DOHH2 (cell line): ENCODE data around the gene CHD9.

Experiments used
- H3F3A ChIP-seq: fragments of 200-600 bp; sonication (generic), shearing (Covaris generic); 2 replicates; pipeline ENCODE4 v1.6.0; 2016; ENCODE audit warnings: antibody characterized with exemption, mild to moderate bottlenecking; ENCODE audit not compliant: control insufficient read depth, insufficient read depth
- H3K27ac ChIP-seq: fragments of 200-600 bp; sonication (generic); 2 replicates; pipeline ENCODE4 v1.5.1; 2014; ENCODE audit warnings: low read depth, mild to moderate bottlenecking, low read length, moderate library complexity
- H3K27me3 ChIP-seq: fragments of 200-600 bp; sonication (generic); 2 replicates; pipeline ENCODE4 v1.6.1; 2014; ENCODE audit warnings: mild to moderate bottlenecking, low read length, mixed read lengths; ENCODE audit not compliant: control insufficient read depth
- H3K36me3 ChIP-seq: fragments of 200-600 bp; sonication (generic); 2 replicates; pipeline ENCODE4 v1.6.1; 2014; ENCODE audit warnings: mild to moderate bottlenecking, low read length, moderate library complexity, mixed read lengths; ENCODE audit not compliant: control insufficient read depth
- H3K4me1 ChIP-seq: fragments of 200-600 bp; sonication (generic); 2 replicates; pipeline ENCODE4 v1.6.1; 2014; ENCODE audit warnings: mild to moderate bottlenecking, low read length, mixed read lengths; ENCODE audit not compliant: control insufficient read depth
- H3K4me2 ChIP-seq: fragments of 200-600 bp; sonication (generic); 2 replicates; pipeline ENCODE4 v1.6.0; 2014; ENCODE audit warnings: mild to moderate bottlenecking, low read length, moderate library complexity
- H3K4me3 ChIP-seq: fragments of 200-600 bp; sonication (generic); 2 replicates; pipeline ENCODE4 v1.5.1; 2014; ENCODE audit warnings: mild to moderate bottlenecking, low read length, mixed read lengths
- H3K79me2 ChIP-seq: fragments of 200-600 bp; sonication (generic); 2 replicates; pipeline ENCODE4 v1.6.1; 2014; ENCODE audit warnings: mild to moderate bottlenecking, low read length, mixed read lengths; ENCODE audit not compliant: control insufficient read depth
- H3K9me2 ChIP-seq: fragments of 200-600 bp; sonication (generic); replicated peaks from 2 replicates; pipeline ENCODE4 v1.6.1; 2014; ENCODE audit warnings: mild to moderate bottlenecking, low read length, mixed read lengths; ENCODE audit not compliant: control insufficient read depth
- H3K9me3 ChIP-seq: fragments of 200-600 bp; sonication (generic); 2 replicates; pipeline ENCODE4 v1.6.1; 2014; ENCODE audit warnings: antibody characterized with exemption, low read length, mixed read lengths; ENCODE audit not compliant: control insufficient read depth, insufficient read depth
- H4K20me1 ChIP-seq: fragments of 200-600 bp; sonication (generic); 2 replicates; pipeline ENCODE4 v1.6.0; 2014; ENCODE audit warnings: low read depth, mild to moderate bottlenecking, antibody characterized with exemption, low read length, moderate library complexity; ENCODE audit not compliant: control insufficient read depth, insufficient read depth
- EZH2phosphoT487 ChIP-seq: fragments of 200-600 bp; sonication (generic); IDR thresholded peaks from 2 replicates; pipeline ENCODE4 v1.6.1; 2017; ENCODE audit warnings: borderline replicate concordance, mild to moderate bottlenecking, antibody characterized with exemption, low read length, moderate library complexity, mixed read lengths
- TF ChIP-seq, protein P1 (sequence below): fragments of 200-600 bp; sonication (generic); IDR thresholded peaks from one replicate; pipeline ENCODE4 v1.5.1; 2014; ENCODE audit warnings: antibody characterized with exemption, mild to moderate bottlenecking, low read depth, low read length; ENCODE audit not compliant: poor library complexity, severe bottlenecking

CHD9 gene

DNA sequence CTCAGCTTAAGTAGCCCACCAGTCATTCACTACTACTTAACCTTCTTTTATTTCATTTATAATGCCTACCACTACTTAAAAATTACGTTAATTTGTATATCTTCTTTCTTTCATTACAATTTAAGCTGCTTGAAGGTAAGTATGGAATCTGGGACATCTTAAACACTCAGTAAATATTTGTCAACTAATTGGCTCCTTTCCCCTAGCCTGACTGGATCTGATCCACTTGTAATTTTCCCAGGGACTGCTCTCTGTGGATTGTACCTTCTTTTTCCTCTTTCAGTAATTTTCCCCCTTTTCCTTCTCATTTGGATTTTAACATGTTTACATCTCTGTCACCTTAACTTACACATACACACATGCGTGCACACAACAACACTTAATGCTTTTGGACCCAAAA lies 227.1 kb downstream of the CHD9 start:
- H3K9me2 ChIP-seq = no peaks in the 10 kb centered on the region
- H3K4me3 ChIP-seq = no peak overlapping the region
- no peaks in the 10 kb centered on the region for H3K27me3 ChIP-seq
- H3K9me3 ChIP-seq = no peaks in the 10 kb centered on the region
- H3K27ac ChIP-seq = no peak overlapping the region
- H3K4me1 ChIP-seq = no peaks in the 10 kb centered on the region
- H3K79me2 ChIP-seq = no peaks in the 10 kb centered on the region
- no peaks in the 10 kb centered on the region for H3F3A ChIP-seq
- H3K36me3 ChIP-seq = peaks cover 49% of the 10 kb centered on the region
- TF ChIP-seq EZH2phosphoT487 = no peak
- TF ChIP-seq, protein P1, sequence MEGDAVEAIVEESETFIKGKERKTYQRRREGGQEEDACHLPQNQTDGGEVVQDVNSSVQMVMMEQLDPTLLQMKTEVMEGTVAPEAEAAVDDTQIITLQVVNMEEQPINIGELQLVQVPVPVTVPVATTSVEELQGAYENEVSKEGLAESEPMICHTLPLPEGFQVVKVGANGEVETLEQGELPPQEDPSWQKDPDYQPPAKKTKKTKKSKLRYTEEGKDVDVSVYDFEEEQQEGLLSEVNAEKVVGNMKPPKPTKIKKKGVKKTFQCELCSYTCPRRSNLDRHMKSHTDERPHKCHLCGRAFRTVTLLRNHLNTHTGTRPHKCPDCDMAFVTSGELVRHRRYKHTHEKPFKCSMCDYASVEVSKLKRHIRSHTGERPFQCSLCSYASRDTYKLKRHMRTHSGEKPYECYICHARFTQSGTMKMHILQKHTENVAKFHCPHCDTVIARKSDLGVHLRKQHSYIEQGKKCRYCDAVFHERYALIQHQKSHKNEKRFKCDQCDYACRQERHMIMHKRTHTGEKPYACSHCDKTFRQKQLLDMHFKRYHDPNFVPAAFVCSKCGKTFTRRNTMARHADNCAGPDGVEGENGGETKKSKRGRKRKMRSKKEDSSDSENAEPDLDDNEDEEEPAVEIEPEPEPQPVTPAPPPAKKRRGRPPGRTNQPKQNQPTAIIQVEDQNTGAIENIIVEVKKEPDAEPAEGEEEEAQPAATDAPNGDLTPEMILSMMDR = no peak
- no peak overlapping the region for H3K4me2 ChIP-seq
- H4K20me1 ChIP-seq = no peaks in the 10 kb centered on the region

DNA sequence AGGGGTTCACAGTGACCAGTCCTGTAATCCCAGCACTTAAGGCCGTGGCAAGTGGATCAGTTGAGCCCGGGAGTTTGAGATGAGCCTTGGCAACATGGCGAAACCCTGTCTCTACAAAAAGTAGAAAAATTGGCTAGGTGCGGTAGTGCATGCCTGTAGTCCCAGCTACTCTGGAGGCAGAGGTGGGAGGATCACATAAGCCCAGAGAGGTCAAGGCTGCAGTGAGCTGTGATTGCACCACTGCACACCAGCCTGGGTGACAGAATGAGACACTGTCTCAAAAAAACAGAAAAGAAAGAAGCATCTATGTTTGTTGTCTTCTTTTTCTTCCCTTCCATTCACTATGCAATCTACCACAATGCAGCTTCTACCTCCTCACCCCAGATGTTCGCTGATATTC lies 227.5 kb downstream of the CHD9 start:
- Histone ChIP-seq H3K79me2 (no peaks in the 10 kb centered on the region), H4K20me1 (no peaks in the 10 kb centered on the region), H3K4me2 (no peak overlapping the region), H3F3A (no peaks in the 10 kb centered on the region), H3K36me3 (peaks cover 49% of the 10 kb centered on the region), H3K9me2 (no peaks in the 10 kb centered on the region), H3K9me3 (no peaks in the 10 kb centered on the region), H3K4me1 (no peaks in the 10 kb centered on the region), H3K4me3 (no peak overlapping the region), H3K27me3 (no peaks in the 10 kb centered on the region), H3K27ac (no peak overlapping the region)
- TF ChIP-seq, protein P1 = no peak
- no peak for TF ChIP-seq EZH2phosphoT487

DNA sequence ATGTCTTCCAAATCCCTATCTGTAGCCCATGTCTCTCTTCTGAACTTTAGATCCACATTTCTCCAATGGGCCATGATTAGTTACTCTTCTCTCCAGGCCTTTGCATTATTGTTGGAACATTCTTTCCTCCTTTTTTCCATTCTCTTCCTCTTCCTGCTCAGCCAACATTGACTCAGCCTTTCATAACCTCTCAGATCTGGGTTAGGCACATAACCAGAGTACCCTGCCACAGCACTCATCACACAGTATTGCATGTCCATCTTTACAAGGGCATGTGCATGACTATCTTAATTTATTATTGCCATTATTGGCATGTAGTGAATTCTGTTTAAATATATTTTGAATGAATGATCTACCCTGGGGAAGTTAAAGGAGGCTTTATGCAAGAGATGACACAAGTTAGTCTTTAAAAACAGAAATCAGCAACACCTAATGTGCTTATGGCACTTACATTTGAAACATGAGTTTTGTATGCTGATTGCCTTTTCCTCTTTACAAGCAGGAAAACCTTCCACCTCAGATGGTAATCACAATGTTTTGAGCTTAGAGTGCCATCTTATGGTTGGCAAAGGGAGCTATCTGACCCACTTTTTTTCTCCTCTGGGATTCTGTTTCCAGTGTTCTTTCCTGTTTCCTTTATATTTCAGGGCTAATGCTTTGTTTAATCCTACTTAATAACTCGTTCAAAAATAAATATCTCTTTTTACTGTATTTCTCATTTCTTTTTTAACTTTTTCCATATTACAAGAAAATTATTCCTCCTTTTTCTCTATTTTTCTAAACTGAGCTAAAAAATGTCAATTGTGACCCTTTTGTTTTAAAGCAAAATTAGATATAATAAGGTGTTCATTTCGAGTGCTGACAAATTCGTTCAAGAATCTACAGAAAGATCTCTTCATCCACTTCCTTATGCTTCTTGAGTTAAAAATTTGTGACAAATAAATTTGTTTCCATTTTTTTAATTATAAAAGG lies 228.5 kb downstream of the CHD9 start:
- H3K4me1 ChIP-seq = no peaks in the 10 kb centered on the region
- H3K27me3 ChIP-seq = no peaks in the 10 kb centered on the region
- H3K79me2 ChIP-seq = no peaks in the 10 kb centered on the region
- peaks cover 49% of the 10 kb centered on the region for H3K36me3 ChIP-seq
- no peaks in the 10 kb centered on the region for H3K9me3 ChIP-seq
- no peak overlapping the region for H3K27ac ChIP-seq
- TF ChIP-seq, protein P1 = peak; percentile 61
- TF ChIP-seq EZH2phosphoT487 = no peak
- H3K4me2 ChIP-seq = no peak overlapping the region
- H4K20me1 ChIP-seq = no peaks in the 10 kb centered on the region
- no peak overlapping the region for H3K4me3 ChIP-seq
- no peaks in the 10 kb centered on the region for H3K9me2 ChIP-seq
- no peaks in the 10 kb centered on the region for H3F3A ChIP-seq
